Stimulated activated naive CD4-positive, alpha-beta T cell (primary cell): Measurements from ENCODE around the gene MTURN.
A peak's percentile ranks its signal among the peaks of the same experiment; 100 is the strongest.
"Not testable (repeated sequence)": the region's sequence is repeated elsewhere in the genome, so short reads cannot be mapped to it uniquely, and the experiment has no call there.

Source experiments
- DNase-seq, 6 experiments: peaks; one replicate each; lab custom pipeline; 2025; lab: John Stamatoyannopoulos, UW

Gene MTURN

DNA sequence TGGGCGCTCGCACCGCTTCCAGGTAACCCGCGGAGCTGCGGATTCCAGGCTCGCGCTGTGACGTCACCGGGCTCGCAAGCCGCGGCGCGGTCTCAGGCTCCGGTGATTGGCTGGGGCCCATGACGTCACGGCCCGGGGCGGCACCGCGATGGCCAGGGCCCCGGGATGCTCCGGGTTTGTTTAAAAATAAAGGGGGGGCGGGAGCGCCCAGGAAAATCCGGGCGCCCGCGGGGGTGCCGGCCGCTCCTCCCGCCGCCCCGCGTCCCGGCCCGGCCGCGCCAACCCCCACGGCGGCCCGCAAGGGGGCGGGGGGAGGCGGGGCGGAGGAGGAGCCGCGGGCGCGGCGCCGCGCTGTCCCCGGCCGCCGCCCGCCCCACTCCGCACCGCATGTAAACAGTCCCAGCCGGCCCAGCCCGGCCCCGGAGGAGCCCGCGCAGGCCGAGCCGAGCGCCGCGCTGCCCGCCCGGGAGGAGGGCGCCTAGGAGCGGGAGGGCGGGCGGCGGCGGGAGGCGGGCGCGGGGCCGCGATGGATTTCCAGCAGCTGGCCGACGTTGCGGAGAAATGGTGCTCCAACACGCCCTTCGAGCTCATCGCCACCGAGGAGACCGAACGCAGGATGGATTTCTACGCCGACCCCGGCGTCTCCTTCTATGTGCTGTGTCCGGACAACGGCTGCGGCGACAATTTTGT is at the start of gene MTURN:
Gene MTURN, plus strand, starts transcription at position 376 of the 690 bp plus-strand sequence. Its CDS starts 151 bp downstream, at position 527.
- DNase-seq = peak; percentile 80 to 90 (median 86)

DNA sequence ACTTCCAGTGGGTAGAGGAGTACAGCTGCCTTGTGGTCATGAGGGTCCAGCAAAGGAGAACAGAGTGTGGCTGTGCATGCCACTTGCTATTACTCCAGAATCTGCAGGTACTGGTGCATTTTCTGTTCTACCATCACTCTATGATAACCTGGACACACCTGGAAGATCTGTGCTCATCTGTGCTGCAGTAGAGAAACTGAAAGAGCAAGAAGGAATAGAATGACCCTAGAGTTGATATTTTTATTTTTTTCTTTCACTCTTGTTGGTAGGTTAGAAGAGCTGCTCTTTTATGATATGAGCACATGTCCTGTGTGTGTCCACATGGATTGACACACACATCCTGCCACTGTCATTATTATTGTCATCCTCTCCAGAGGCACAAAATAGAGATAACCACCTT is 48.3 kb upstream of the MTURN start:
- DNase-seq = no peak

DNA sequence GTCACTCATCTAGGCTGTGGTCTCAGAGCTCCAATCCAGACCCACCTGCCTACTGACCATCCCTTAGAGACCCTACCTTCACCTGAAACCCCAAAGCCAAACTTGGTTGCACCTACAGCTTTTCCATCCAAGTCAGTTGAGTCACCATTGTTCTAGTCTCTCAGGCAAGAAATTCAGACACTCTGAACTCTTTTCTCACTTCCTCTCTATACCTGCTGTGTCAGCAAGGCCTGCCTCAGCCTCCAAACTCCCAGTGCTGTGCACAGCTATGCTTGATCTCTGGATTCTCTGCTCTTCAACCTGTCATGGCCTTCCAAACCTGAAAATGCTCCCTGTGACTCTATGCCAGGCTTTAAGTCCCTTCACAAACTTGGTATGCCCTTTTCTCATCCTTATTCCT is 47.4 kb upstream of the MTURN start:
- no peak for DNase-seq

DNA sequence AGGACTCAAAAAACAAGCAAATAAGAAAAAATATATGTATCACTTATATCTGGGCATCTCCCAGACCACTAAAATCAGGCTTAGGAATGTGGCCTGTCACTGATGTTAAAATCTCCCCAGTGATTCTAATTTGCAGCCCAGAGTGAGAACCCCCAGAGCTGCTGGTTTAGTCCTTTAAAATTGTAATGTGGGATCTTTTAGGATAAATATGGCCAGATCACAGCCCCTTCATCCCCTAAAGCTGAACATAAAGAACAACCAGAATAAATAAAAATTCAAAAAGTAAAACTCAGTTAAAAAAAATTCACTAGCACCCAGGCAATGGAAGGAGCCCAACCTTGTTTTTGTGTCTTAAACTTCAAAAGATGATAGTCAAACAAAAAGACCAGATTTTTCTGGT is 46.4 kb upstream of the MTURN start:
- DNase-seq = no peak

- DNase-seq = no peak
Measured at GRCh38 chr7:30090111-30090510, 44.7 kb upstream of the MTURN start.

- DNase-seq = no peak
Measured at GRCh38 chr7:30091491-30091912, 43.3 kb upstream of the MTURN start.

DNA sequence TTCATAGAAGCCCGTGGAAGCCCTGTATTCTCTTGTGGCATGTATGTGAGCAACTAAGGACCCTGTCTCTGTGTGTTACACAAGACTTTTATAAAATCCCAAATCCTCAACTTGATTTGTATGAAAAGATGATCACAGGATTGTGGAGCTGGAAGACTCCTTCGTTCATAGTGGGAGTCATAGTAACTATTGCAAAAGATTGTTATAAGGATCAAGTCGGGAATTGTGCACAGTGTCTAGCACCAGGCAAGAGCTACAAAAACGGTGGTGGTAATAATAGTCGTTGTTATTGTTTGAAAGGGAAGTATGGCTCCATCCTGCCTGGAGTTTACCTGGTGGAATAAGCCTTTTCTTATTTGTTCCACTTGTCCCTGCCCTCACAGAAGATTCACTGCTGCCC is 42.8 kb upstream of the MTURN start:
- no peak for DNase-seq

DNA sequence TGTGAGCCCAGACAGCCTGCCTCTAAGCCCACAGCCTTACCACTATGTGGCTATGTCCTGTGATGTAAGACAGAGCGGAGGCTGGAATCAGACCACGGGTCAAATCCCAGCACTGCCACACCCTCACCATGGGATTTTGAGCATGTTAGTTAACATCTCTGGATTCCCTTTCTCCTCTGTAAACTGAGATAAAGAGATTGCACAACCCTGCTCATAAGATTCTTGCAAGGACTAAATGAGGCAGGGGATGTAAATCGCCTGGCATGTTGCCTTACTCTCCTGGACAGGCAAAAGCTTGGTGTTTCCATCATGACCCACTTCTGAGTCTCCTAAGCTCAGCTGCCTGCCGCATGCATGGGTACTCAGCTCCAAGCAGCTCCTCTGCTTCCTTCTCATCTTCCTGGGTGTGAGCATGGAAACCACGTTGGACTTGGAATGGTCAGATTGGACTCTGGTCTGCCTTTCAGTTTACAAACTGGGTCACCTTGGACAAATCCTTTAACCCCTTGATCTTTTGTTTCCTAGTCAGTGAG is 41.3 kb upstream of the MTURN start:
- DNase-seq = no peak

- DNase-seq = not testable (repeated sequence)
Measured at GRCh38 chr7:30098599-30098998, 36.2 kb upstream of the MTURN start.

DNA sequence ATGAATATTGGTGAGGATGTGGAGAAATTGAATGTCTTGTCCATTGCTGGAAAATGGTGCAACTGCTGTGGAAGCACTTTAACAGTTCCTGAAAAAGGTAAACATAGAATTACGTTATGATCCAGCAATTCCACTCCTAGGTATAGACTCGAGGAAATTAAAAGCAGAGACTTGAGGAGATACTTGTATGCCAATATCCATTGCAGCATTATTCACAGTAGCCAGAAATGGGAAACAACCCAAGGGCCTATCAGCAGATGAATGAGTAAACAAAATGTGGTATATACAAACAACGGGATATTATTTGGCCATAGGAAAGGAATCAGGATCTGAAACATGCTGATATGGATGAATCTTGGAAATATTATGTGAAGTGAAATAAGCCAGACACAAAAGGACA is 32.5 kb upstream of the MTURN start:
- no peak for DNase-seq

GRCh38 chr7:30104157-30104556 is 30.6 kb upstream of the MTURN start:
- DNase-seq = no peak

DNA sequence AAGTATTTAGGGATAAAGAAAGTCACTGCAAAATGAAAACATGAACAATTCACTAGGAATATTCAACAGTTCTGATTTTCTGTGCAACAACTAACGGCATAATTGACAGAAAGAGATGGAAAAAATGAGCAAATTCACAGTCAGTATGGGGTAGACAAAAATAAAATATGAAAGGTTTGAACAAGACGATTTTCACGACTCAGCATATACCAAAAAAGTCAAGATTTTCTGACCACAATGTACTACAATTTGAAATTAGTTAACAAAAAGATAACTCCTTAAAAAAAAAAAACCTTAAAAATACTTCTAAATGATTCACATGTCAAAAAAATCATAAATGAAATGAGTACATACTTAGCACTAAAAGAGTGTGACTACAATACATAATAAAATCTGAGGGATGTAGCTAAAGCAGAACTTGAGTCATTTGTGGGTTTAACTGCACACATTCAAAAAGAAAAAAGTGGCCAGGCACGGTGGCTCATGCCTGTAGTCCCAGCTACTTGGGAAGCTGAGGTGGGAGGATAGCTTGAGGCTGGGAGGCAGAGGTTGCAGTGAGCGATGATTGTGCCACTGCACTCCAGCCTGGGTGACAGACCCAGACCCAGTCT is 22.6 kb upstream of the MTURN start:
- DNase-seq = no peak

DNA sequence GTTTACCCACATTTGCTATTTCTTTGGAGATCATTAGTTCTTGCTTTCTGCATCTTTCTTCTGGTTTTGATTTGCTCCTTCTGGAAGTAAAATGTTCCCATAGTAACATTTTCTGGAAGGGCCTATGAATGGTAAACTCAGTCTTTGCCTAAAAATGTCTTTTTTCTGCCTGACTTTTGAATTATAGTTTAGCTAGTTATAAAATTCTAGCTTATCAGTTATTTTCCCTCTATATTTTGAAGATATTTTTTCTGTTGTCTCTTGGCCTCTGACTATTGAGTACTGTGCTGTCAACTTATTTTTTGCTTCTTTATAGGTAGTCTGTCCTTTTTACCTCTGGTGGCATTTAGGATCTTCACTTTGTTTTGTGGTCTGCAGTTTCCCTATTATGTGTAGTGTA is 21.6 kb upstream of the MTURN start:
- DNase-seq = no peak

- DNase-seq = no peak
Measured at GRCh38 chr7:30114536-30115238, 20.1 kb upstream of the MTURN start.

DNA sequence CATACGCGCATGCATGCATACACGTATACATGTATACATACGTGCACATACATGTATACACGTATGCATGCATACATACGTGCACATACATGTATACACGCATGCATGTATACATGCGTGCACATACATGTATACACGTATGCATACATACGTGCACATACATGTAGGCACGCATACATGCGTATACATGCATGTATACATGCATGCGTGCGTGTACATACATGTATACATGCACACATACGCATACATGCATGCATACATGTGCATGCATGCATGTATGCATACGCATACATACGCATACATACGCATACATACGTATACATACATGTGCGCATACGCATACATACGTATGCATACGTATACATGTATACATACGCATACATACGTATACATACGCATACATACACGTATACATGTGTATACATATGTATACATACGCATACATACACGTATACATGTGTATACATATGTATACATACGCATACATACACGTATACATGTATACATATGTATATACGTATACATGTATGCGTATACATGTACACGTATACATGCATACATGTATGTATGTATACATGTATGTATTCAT is 19.0 kb upstream of the MTURN start:
- DNase-seq = no peak

- DNase-seq = no peak
Measured at GRCh38 chr7:30116771-30117170, 18.0 kb upstream of the MTURN start.

GRCh38 chr7:30117896-30118295 is 16.9 kb upstream of the MTURN start:
- no peak for DNase-seq

DNA sequence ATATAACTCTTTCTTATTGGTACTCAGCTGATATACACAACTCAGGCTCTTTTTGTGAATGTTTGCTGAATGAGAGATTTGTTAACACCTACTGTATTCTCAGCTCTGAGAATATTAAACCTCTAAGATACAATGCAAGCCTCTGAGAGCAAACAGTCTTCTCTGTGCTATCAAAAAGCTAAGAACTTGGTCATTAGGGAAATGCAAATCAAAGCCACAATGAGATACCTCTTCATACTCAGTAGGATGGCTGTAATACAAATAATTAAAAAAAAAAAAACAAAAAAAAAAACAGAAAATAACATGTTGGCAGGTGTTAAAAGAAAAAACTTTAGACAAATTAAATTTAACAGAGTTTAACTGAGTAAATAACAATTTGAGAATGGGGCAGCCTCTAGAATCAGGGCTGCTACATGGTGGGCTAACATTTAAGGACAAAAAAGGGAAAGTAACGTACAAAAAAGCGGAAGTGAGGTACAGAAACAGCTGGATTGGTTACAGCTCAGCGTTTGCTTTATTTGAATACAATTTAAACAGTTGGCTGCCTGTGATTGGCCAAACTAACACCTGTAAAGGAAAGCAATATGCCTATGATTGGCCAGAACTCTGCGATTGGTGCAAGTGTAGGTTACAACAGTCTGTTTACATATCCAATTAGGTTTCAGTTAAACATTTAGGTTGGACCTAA is 14.8 kb upstream of the MTURN start:
- DNase-seq = no peak

DNA sequence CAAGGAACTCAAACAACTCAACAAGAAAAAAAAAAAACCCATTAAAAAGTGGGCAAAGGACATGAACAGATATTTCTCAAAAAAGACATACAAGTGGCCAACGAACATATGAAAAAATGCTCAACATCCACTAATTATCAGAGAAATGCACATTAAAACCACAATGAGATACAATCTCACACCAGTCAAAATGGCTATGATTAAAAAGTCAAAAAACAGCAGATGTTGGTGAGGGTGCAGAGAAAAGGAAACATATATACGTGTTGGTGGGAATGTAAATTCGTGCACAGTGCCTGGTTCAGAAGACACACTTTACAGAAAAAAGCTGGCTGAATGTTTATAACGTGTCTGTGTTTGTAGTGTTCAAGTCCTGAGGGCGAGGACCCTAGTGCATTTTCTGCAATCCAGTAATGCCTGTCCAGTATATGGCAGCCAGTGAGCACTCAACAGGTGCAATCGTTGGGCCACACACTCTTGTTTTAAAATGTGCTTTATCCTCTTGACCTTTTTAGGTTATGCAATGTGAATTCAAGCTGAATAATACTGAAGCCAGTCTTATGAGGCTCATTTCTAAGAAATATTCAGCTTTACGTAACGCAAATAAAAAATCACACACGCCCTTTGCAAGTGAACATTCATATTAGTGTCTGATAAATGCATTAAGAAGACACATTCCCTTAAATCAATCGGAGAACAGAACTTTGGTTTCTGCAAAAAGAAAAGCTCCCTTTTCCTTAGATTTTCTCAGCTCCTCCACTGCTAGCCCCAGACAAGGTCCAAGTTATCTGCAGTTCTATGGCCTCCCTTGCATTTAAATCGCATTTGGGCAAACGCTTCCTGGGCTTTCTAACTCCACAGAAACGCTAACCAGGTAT is 813 bp upstream of the MTURN start:
- DNase-seq = no peak

DNA sequence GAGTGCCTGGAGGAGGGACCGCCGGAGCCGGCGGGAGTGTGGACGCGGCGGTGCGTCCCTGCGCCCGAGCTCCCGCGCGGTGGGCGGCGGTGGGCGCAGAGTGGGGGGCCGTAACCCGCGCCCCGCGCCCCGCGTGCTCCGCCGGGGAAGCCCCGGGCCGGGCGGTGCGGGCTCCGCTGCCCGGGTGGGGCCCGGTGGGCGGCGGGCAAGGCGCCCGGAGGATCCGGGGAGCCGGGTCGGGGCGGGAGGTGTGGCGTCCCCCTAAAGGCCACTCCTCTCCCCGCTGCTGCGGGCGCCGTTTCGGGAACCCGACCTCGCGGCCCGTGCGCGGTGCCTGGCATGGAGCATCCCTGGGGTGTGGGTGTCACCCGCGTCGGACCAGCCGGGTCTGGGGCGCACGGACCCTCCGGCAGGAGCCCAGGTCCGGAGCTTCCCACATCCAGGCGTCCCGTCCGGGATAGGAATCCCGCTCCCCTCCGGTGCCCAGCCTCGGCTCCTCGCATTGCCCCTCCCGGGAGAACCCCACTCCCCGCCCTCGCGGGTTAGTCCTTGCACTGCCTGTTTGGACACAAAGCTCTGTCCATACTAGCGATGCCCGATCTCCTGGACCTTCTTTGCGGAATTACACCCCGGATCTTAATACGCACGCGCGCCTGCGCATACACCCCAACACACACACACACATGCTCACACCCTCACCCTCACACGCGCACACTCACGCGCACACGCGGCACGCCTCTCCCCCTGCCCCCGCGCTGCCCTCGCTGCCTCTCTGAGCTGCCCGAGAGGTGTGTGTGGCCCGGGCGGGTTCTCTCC is 723 bp downstream of the MTURN start:
- peak; percentile 26 to 63 (median 52) for DNase-seq
